GM12891 (cell line): Measurements from ENCODE around the gene CYP51A1.
"Not testable (repeated sequence)": the region's sequence is repeated elsewhere in the genome, so short reads cannot be mapped to it uniquely, and the experiment has no call there.

ENCODE experiments used
- DNase-seq: peaks from one replicate; pipeline ENCODE4 v3.0.0; 2011; ENCODE audit warnings: low spot score; ENCODE audit not compliant: insufficient read length
- FAIRE-seq: peaks from 2 replicates; lab custom pipeline; 2011; peaks lifted over from hg19 to GRCh38; lab: Jason Lieb, UNC
- PAX5 ChIP-seq: IDR thresholded peaks from 2 replicates; pipeline ENCODE4 v1.6.1; 2011; ENCODE audit warnings: low read length, moderate library complexity, mild to moderate bottlenecking; ENCODE audit not compliant: insufficient read depth, severe bottlenecking
- POLR2A ChIP-seq: IDR thresholded peaks from 2 replicates; pipeline ENCODE4 v1.6.1; 2011; ENCODE audit warnings: low read depth, low read length, control low read depth
- POLR2AphosphoS5 ChIP-seq: IDR thresholded peaks from 2 replicates; pipeline ENCODE4 v1.6.1; 2011; ENCODE audit warnings: low read depth, low read length, control low read depth
- POU2F2 ChIP-seq: IDR thresholded peaks from 2 replicates; pipeline ENCODE4 v1.6.1; 2011; ENCODE audit warnings: low read depth, mild to moderate bottlenecking, control low read depth, low read length, moderate library complexity
- SPI1 ChIP-seq: IDR thresholded peaks from 2 replicates; pipeline ENCODE4 v1.6.1; 2011; ENCODE audit warnings: low read depth, low read length, control low read depth
- TAF1 ChIP-seq: IDR thresholded peaks from 2 replicates; pipeline ENCODE4 v1.6.1; 2011; ENCODE audit warnings: low read depth, low read length, control low read depth

CYP51A1 gene

DNA sequence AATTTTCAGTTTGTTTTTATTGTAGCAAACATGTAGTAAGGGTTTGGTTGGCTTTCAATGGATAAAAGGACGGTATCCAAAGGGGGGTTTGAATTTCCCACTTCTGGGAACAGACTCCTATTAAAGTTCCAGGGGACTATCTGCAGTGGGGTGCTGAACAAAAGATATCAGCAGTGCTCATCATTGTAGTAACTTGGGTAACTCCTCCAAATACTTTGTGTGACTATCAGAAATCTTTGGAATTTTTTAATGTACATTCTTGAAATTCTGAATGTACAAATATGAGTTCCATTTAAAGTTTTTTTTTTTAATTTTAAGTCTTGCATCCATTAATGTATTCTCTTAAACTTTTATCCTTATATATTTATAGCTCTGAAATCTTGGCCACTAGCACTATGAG lies 42.1 kb downstream of the CYP51A1 start:
- FAIRE-seq (no peak), DNase-seq (no peak)
- TF ChIP-seq PAX5 (no peak), POLR2A (no peak), TAF1 (no peak), SPI1 (no peak), POLR2AphosphoS5 (no peak), POU2F2 (no peak)

DNA sequence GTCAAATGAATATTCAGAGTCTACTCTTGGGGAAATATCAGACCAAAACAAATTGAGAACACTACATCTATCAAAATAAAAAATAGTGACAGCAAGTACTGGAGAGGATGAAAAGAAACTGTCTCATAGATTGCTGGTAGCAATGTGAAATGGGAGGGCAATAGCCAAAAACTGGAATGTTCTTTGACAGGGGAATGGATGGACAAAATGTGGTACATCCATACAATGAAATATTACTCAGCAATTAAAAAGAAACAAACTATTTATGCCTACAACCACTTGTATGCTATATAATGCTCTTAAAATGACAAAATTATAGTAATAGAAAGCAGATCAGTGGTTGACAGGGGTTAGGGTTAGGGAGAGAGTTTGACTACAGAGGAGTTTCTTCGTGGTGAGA lies 46.0 kb downstream of the CYP51A1 start:
- FAIRE-seq (no peak), DNase-seq (no peak)
- TF ChIP-seq POLR2AphosphoS5 (no peak), SPI1 (no peak), POU2F2 (no peak), PAX5 (no peak), TAF1 (no peak), POLR2A (no peak)

DNA sequence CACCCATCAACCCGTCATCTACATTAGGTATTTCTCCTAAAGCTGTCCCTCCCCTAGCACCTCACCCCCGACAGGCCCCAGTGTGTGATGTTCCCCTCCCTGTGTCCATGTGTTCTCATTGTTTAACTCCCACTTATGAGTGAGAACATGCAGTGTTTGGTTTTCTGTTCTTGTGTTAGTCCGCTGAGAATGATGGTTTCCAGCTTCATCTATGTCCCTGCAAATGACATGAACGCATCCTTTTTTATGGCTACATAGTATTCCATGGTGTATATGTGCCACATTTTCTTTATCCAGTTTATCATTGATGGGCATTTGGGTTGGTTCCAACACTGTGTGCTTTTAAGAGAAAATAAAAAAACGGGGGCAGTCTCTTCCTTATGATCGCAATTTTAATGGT lies 50.4 kb downstream of the CYP51A1 start:
- not testable (repeated sequence) for FAIRE-seq, DNase-seq

DNA sequence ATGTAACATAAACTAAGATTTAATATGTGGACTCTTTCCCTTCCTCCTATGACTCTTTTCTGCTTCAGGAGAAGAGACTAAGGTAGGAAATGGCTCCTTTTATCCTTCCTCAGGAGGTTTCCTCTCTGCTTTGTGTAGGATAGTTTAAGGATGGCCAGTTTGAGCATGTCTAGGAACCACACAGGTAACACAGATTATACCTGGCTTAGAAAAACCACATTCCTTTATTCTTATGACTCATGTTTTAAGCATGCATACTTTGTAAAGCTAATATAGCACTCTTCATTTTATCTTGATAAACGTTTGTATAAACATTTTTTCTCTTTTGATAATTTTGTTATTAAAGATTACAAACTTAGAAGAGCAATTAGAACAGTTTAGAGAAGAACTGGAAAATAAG lies 57.8 kb downstream of the CYP51A1 start:
- FAIRE-seq (no peak), DNase-seq (no peak)
- TF ChIP-seq POLR2A (no peak), PAX5 (no peak), POLR2AphosphoS5 (no peak), POU2F2 (no peak), TAF1 (no peak), SPI1 (no peak)

DNA sequence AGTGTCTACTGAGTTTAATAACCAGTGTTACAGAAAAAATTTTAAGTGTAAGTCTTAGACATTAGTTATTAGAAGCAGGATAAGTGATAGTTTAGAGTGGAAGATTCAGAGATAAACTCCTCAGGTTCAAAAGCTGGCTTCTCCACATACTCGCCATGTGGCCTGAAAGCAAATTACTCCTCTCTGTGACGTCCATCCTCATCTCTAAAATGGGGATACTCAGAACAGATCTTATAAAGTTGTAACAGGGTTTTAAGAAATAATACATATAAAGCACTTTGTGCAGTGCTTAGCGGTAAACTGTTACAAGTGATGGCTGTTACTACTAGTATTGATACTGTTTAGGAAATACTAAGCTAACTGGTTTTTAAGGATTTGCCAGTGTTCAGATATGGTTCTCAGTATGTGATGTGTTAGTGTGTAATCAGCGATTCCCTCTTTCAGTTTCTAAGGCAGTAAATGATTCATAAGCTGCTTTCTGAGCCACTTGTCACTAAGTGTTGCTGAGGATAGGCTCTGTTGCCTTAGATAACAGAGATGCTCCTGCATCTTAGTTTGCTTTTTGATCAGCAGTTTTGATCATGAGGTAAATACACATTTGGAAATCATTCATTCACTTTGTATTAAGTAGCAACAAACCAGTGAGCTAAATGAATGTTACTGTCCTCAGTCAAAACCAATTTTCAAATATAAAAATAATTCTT lies 58.7 kb downstream of the CYP51A1 start:
- TF ChIP-seq PAX5 (no peak), POLR2AphosphoS5 (no peak), SPI1 (no peak), POU2F2 (no peak), POLR2A (no peak)
- no peak for DNase-seq

DNA sequence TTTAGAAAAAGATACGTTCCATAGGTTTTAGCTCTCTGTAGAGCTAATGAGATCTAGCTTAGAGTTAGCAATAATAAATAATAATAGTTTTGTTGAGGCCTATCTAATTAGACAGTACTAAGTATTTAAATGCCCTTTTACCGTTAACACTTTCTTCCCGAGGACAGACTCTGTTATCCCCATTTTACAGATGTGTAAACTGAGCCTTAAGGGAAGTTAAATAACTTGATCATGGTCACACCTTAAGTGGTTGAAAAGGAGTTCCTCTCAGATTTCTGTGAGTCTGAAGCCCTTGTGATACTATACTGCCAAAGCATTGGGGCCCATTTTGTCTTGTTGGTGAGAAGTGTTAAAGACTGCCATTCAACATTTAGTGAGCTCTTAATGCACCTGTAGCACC lies 61.6 kb downstream of the CYP51A1 start:
- TF ChIP-seq TAF1 (no peak), POLR2AphosphoS5 (no peak), POU2F2 (no peak), POLR2A (no peak), PAX5 (no peak), SPI1 (no peak)
- no peak for DNase-seq
- FAIRE-seq, result no peak

More for the DNA sequence above, 58.7 kb downstream of the CYP51A1 start:
- no peak for FAIRE-seq

DNA sequence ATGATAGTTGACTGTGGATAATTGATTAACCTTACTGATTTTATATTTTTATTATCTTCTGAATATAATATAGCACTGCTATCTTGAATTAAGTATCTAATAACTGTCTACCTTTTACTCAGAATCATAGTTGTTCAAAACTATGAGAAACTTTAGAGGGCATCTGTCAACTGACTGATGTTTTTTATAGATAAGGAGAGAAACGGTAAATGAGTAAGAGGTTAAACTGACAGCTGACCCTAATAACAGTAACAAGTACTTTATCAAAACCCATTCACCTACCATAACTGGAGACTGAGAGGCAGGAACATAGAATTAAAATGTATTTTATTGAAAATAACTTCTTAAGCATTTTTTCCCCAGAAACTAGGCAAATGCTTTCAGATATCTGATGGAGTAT lies 62.2 kb downstream of the CYP51A1 start:
- FAIRE-seq, result no peak
- TF ChIP-seq PAX5 (no peak), SPI1 (no peak), TAF1 (no peak), POLR2A (no peak), POU2F2 (no peak), POLR2AphosphoS5 (no peak)

DNA sequence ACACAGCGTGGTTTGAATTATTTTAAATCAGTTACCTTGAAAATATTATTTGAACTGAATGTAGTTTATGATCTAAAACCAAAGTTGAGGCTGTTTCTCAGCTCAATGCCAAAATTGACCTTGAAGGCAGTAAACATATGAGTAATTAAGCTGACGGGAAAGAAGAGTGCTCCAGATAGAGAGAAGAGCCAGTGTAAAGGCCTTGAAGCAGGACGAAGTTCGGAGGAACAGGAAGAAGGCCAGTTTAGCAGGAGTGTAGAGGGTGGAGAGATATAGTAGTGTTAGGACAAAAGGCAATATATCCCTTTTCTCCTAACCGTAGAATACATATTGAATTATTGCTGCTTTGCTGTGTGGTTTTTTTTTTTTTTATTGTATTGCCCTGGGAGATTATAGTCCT lies 63.2 kb downstream of the CYP51A1 start:
- FAIRE-seq (no peak), DNase-seq (no peak)
- no peak for TF ChIP-seq POU2F2

More for the DNA sequence above, 62.2 kb downstream of the CYP51A1 start:
- DNase-seq, result no peak

DNA sequence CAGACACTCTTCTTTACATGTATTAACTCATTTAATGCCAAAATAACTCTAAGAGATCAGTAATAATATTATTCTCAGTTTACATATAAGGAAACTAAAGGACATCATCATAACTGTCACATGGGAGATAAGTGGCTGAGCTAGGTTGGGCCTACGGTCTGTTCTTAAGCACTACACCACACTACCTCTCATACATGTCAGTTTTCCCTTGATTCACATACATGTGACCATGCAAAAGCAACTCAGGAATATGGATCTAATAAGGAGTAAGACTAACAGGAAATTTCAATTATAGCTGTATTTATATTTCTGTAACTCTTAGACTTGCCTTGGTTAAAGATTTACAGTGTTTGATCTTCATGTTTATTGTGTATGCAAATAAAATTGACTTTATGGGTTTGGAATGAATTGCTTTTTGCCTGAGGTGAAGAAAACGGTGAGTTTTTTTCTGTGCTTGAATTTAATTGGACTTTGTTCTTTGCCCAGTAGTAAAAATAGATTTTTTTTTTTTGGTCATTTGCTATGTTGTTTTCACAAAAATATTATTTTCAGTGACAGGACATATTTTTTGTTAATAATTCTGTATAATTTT lies 69.7 kb downstream of the CYP51A1 start:
- TF ChIP-seq PAX5, result no peak
- TF ChIP-seq SPI1, result no peak
- TF ChIP-seq POLR2A, result no peak
- no peak for TF ChIP-seq POLR2AphosphoS5
- no peak for TF ChIP-seq TAF1
- no peak for TF ChIP-seq POU2F2
- no peak for DNase-seq
- no peak for FAIRE-seq
